Activated CD4-positive, alpha-beta T cell treated with anti-CD3 and anti-CD28 coated beads for 1 hour (primary cell): ENCODE data around the gene KLK6.
"Not testable (repeated sequence)": the region's sequence is repeated elsewhere in the genome, so short reads cannot be mapped to it uniquely, and the experiment has no call there.

Experiments used
- DNase-seq: peaks from one replicate; pipeline ENCODE4 v3.0.0-alpha.2; 2020

KLK6 gene

DNA sequence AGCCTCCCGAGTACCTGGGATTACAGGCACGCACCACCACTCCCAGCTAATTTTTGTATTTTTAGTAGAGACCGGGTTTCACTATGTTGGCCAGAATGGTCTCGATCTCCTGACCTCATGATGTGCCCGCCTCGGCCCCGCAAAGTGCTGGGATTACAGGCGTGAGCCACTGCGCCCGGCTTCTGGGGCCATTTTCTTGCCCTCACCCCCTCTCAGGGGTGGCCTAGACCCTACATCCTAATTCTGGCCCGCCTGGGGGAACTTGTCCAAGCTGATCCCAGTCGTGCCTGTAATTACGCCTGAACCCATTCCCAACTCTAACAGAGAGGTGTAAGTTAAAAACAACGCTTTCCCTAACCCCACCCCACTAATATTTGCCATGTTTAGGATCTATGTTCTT lies 15.0 kb upstream of the KLK6 start:
- DNase-seq = not testable (repeated sequence)

- no peak for DNase-seq
These were observed 14.4 kb upstream of the KLK6 start, which contains the start of gene KLK7 for GRCh38 chr19:50983625-50984292. Gene KLK7 (minus strand): TSS chr19:50983917. CDS start chr19:50982399, 1,518 bp downstream.

GRCh38 chr19:50982186-50982585 lies 12.8 kb upstream of the KLK6 start:
- DNase-seq = no peak

- no peak for DNase-seq
These were observed 12.3 kb upstream of the KLK6 start for GRCh38 chr19:50981587-50982146.

DNA sequence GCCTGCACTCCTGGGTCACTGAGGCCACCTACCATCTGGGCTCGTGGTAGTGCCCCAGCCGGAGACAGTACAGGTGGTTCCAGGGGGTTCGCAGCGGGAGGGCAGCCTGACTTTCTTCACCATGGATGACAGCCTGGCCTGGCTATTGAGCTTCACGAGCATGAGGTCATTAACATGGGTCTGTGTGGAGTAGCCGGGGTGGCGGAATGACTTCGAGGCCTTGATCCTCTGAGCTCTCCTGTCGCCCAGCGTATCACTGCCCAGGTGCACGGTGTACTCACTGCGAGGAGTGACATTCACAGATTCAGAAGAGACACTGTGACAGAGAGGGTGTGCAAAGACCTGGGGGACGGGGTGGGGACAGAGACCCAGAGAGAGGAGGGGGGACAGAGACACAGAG lies 10.8 kb upstream of the KLK6 start:
- DNase-seq = no peak

- DNase-seq = no peak
These were observed 10.4 kb upstream of the KLK6 start for GRCh38 chr19:50979758-50980157.

- DNase-seq = no peak
These were observed 9.5 kb upstream of the KLK6 start for GRCh38 chr19:50978772-50979390.

DNA sequence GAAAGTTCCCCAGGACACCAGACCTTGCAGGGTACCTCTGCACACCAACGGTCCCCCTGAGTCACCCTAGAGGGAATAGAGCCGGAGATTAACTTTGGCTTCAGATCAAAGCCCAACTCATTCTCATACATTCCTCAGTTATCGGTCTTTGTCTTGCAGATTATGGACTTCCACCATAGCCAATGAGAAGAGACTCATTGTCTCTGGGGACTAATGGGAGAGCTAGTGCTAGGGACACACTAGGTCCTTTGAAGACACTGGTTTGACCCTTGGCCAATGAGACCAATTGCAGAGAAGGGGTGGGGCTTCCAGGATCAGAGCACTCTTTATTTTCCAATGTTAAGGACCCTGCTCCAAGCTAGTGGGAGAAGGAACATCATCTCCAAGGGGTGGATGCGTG lies 8.2 kb upstream of the KLK6 start:
- no peak for DNase-seq

GRCh38 chr19:50975766-50976165 lies 6.4 kb upstream of the KLK6 start:
- no peak for DNase-seq

DNA sequence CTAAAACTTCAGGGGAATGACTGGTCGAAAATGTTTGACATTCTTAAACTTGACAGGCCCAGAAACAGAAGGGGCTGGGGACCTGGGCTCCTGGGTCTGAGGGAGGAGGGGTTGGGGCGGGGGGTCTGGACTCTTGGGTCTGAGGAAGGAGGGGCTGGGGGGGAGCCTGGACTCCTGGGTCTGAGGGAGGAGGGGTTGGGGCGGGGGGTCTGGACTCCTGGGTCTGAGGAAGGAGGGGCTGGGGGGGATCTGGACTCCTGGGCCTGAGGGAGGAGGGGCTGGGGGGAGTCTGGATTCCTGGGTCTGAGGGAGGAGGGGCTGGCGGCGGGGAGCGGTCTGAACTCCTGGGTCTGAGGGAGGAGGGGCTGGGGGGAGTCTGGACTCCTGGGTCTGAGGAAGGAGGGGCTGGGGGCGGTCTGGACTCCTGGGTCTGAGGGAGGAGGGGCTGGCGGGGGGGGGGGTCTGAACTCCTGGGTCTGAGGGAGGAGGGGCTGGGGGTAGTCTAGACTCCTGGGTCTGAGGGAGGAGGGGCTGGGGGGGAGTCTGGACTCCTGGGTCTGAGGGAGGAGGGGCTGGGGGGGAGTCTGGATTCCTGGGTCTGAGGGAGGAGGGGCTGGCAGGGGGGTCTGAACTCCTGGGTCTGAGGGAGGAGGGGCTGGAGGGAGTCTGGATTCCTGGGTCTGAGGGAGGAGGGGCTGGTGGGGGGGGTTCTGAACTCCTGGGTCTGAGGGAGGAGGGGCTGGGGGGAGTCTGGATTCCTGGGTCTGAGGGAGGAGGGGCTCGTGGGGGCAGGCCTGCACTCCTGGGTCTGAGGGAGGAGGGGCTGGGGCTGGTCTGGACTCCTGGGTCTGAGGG lies 5.5 kb upstream of the KLK6 start:
- no peak for DNase-seq

GRCh38 chr19:50972795-50973376 lies 3.5 kb upstream of the KLK6 start:
- DNase-seq = no peak

- not testable (repeated sequence) for DNase-seq
These were observed 419 bp upstream of the KLK6 start for GRCh38 chr19:50969810-50970209.

GRCh38 chr19:50968716-50969412 lies 527 bp downstream of the KLK6 start:
- no peak for DNase-seq

GRCh38 chr19:50967929-50968715 lies 1.3 kb downstream of the KLK6 start:
- DNase-seq = no peak

DNA sequence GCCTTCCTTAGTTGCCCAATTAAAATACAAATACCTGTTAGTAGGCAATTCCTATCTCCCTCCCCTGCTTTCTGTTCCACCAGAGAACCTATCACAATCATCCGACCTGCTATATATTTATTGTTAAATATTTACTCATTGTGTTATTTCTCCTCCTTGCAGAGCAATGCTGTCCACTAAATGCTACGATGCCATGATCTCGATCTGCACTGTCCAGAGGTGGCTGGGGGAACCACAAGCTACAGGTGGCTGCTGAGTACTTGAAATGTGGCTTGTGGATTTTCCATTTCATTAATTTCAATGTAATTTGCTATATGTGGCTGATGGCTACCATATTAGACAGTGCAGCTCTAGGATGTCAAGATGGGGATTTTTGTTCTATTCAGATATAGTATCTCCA lies 5.1 kb downstream of the KLK6 start:
- DNase-seq = no peak

- no peak for DNase-seq
These were observed 6.0 kb downstream of the KLK6 start for GRCh38 chr19:50963381-50963780.

DNA sequence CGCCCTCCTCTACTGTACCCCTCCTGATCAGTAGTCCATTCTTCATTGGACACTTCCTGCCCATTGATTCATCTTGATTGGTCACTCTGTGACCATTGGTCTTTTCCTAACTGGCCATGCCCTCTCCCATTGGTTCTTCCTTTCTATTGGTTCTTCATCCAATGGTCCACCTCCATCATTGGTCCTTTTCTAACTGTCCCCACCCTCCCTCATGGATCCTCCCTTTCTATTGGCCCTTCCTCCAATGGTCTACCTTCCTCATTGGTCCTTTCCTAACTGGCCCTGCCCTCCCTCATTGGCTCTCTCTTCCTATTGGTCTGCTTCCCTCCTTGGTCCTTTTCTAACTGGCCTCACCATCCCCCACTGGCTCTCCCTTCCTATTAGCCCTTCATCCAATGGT lies 7.1 kb downstream of the KLK6 start:
- no peak for DNase-seq

DNA sequence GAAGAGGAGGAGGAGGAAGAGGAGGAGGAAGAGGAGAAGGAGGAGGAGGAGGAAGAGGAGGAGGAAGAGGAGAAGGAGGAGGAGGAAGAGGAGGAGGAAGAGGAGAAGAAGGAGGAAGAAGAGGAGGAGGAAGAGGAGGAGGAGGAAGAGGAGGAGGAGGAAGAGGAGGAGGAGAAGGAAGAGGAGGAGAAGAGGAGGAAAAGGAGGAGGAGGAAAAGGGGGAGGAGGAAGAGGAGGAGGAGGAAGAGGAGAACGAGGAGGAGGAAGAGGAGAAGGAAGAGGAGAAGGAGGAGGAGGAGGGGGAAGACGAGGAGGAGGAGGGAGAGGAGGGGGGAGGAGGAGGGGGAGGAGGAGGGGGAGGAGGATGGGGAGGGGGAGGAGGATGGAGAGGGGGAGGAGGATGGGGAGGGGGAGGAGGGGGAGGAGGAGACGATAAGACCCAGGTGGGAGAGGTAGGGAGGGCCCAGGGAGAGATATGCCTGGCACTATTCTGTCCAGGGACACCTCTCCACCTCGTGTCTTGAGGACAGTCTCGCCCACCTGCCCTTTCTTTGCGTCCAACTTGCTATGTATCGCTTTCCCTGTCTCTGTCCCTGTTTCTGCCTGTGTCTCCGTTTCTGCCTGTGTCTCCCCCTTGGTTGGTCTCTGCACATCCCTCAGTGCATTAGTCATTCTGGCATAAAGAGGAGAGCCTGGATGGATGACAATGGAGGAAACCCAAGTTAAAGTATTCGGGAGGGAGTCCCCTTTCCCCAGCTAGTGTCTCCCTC lies 9.5 kb downstream of the KLK6 start:
- DNase-seq = no peak

GRCh38 chr19:50957587-50957986 lies 11.8 kb downstream of the KLK6 start:
- no peak for DNase-seq

DNA sequence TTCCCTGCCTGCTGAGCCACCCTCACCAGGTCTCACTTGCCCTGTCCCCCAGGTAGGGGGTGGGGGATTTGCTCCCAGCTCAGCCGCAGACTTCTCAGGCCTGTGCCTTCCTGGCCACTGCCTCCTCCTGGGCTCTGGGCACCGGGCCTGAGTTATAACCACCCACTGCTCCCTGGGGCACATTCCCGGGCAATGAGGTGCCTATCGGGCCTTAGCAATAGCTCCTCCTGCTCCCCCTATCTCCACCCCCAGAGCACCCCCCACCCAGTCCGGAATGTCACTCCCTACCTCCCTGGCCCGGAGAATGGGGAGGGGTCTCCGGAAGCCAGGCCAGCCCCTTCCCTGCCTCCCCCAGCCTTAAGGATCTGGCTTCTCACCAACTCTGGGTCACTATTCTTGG lies 16.5 kb downstream of the KLK6 start, which contains the start of gene KLK5:
TSS of gene KLK5 (minus strand) at position 129 of the 400 bp plus-strand sequence. CDS start 381 bp downstream, outside the sequence.
- DNase-seq = no peak

- no peak for DNase-seq
These were observed 19.5 kb downstream of the KLK6 start for GRCh38 chr19:50949861-50950260.
